Measurements from ENCODE around the gene SLC7A6. TPM values are rescaled to one million over a fixed set of nuclear protein-coding genes. Genes with fewer than 3 reads are reported as not detected.
A peak's percentile ranks its signal among the peaks of the same experiment; 100 is the strongest.

SLC7A6 gene
- total and polyA plus RNA-seq, 2 of the 13 experiments (the other 11 are each of a cell fraction or from before 2014, with no cell fraction given), result 35.8 to 70.8 TPM

- TF ChIP-seq ARID4A (CRISPR knock-in tag; IDR thresholded peaks at IDR 0.05; ENCODE audit: borderline replicate concordance) (0 out of 2 replicates have a peak, but pooled peaks have one; percentile 28), ZNF781 (CRISPR knock-in tag; IDR thresholded peaks at IDR 0.05; ENCODE audit: borderline replicate concordance, not compliant biosample characterization) (no peak), ZNF333 (CRISPR knock-in tag; IDR thresholded peaks at IDR 0.05; ENCODE audit: borderline replicate concordance) (no peak), PHF21A (CRISPR knock-in tag; IDR thresholded peaks at IDR 0.05) (0 out of 2 replicates have a peak, but pooled peaks have one; percentile 4), PPARG (CRISPR knock-in tag; conservative IDR thresholded peaks at IDR 0.05) (no peak)
These were observed 48.8 kb downstream of the SLC7A6 start (continued) for GRCh38 chr16:68313116-68313515.

- no peak overlapping the region for H2AFZ ChIP-seq (ENCODE audit: low read length)
- H3K9me3 ChIP-seq (ENCODE audit: low read length), result no peaks in the 10 kb centered on the region
- DNase-seq (ENCODE audit: low spot score) (no peak), ATAC-seq (no peak), FAIRE-seq (no peak)
- WGBS (ENCODE audit: low lambda C conversion rate), result 95% methylated on average over 6 of the region's 6 CpGs
- intact Hi-C loops (cut with micrococcal nuclease; ENCODE audit: unreplicated experiment), result no loop called here
- H3K9ac ChIP-seq (ENCODE audit: insufficient read depth, low read depth, low read length), result no peak overlapping the region
- peaks cover 5% of the 10 kb centered on the region for H3K79me2 ChIP-seq (ENCODE audit: insufficient read depth, low read length)
- POLR2A ChIA-PET, result interaction anchor here (1.3 kb wide), 1 partner anchor 8 kb away, joined by 9 read pairs; the partner anchor contains the start of genes PRMT7 and SLC7A6OS
- H3K36me3 ChIP-seq (replicated peaks in 1 of 2; ENCODE audit: control insufficient read depth in 1 of 2, insufficient read depth in 2 of 2, low read length in 2 of 2), result peaks cover 11 to 59% of the 10 kb centered on the region in 2 experiments
- CTCF ChIA-PET (ENCODE audit: low intra/inter-chr PET ratio, low total read pairs), result no interaction called here
- in situ Hi-C loops (cut with HindIII; ENCODE audit: extremely low pct_ligation_motif_present, low pct_unique_long_range_greater_than_20kb), result no loop called here
- no peak overlapping the region for H3K4me3 ChIP-seq (replicated peaks in 1 of 3; ENCODE audit: insufficient read depth in 1 of 3, low read depth in 2 of 3, low read length in 3 of 3)
- H3K27ac ChIP-seq (ENCODE audit: extremely low read length, insufficient read depth, low read length), result no peak overlapping the region
- no peak overlapping the region for H3K4me2 ChIP-seq (ENCODE audit: low read depth, low read length)
- H3K27me3 ChIP-seq (ENCODE audit: control insufficient read depth in 1 of 2, insufficient read depth in 2 of 2, low read length in 2 of 2), result no peaks in the 10 kb centered on the region
- TF ChIP-seq CHD4 (IDR thresholded peaks at IDR 0.05; ENCODE audit: borderline replicate concordance, low read length), result no peak
- TF ChIP-seq ISL2 (CRISPR knock-in tag; IDR thresholded peaks at IDR 0.05), result no peak
- TF ChIP-seq PAWR (CRISPR knock-in tag; IDR thresholded peaks at IDR 0.05; ENCODE audit: borderline replicate concordance), result no peak
- no peak for TF ChIP-seq HMGA1 (CRISPR knock-in tag; conservative IDR thresholded peaks at IDR 0.05)
- TF ChIP-seq THRA (CRISPR knock-in tag; IDR thresholded peaks at IDR 0.05; ENCODE audit: borderline replicate concordance), result no peak
- TF ChIP-seq STAT5B (CRISPR knock-in tag; IDR thresholded peaks at IDR 0.05), result no peak
- no peaks in the 10 kb centered on the region for H4K20me1 ChIP-seq (ENCODE audit: insufficient read depth, low read length)
- no TSS peak for BruUV-seq (replicated peaks)
- peaks cover 7% of the 10 kb centered on the region for H3K4me1 ChIP-seq (ENCODE audit: insufficient read depth, low read length)
These were observed 55.0 kb downstream of the SLC7A6 start for GRCh38 chr16:68319185-68319908.
